OCI-LY1 (cell line): ENCODE measurements around the gene XYLT2.
"Not testable (repeated sequence)": the region's sequence is repeated elsewhere in the genome, so short reads cannot be mapped to it uniquely, and the experiment has no call there.

ENCODE experiments used
- H2AFZ ChIP-seq: fragments of 200-600 bp; sonication (generic), shearing (Covaris generic); 2 replicates; pipeline ENCODE4 v1.6.0; 2014; ENCODE audit warnings: antibody characterized with exemption, mild to moderate bottlenecking, low read length
- H3F3A ChIP-seq: fragments of 200-600 bp; sonication (generic), shearing (Covaris generic); 2 replicates; pipeline ENCODE4 v1.6.0; 2014; ENCODE audit warnings: mild to moderate bottlenecking, antibody characterized with exemption, low read length, moderate library complexity; ENCODE audit not compliant: insufficient read depth
- H3K27ac ChIP-seq: fragments of 200-600 bp; sonication (generic); 2 replicates; pipeline ENCODE4 v1.5.1; 2014; ENCODE audit warnings: low read length, mixed run types, mild to moderate bottlenecking, low read depth; ENCODE audit not compliant: poor library complexity, severe bottlenecking
- H3K27me3 ChIP-seq: fragments of 200-600 bp; sonication (generic); 2 replicates; pipeline ENCODE4 v1.6.0; 2014; ENCODE audit warnings: antibody characterized with exemption, mild to moderate bottlenecking, low read length, moderate library complexity; ENCODE audit not compliant: insufficient read depth
- H3K36me3 ChIP-seq: fragments of 200-600 bp; sonication (generic); 2 replicates; pipeline ENCODE4 v1.6.1; 2014; ENCODE audit warnings: mild to moderate bottlenecking, antibody characterized with exemption, low read length, moderate library complexity, mixed read lengths; ENCODE audit not compliant: insufficient read depth
- H3K4me1 ChIP-seq: fragments of 200-600 bp; sonication (generic); 2 replicates; pipeline ENCODE4 v1.5.1; 2014; ENCODE audit warnings: mild to moderate bottlenecking, low read length, moderate library complexity; ENCODE audit not compliant: insufficient read depth, severe bottlenecking
- H3K4me2 ChIP-seq: fragments of 200-600 bp; sonication (generic), shearing (Covaris generic); 2 replicates; pipeline ENCODE4 v1.6.1; 2014; ENCODE audit warnings: low read length
- H3K4me3 ChIP-seq: fragments of 200-600 bp; sonication (generic); 2 replicates; pipeline ENCODE4 v1.5.1; 2014; ENCODE audit warnings: low read length, low read depth, mild to moderate bottlenecking, mixed read lengths; ENCODE audit not compliant: poor library complexity, severe bottlenecking
- H3K79me2 ChIP-seq: fragments of 200-600 bp; shearing (Covaris generic); 2 replicates; pipeline ENCODE4 v1.6.1; 2016; ENCODE audit warnings: mixed run types, low read length, mixed read lengths; ENCODE audit not compliant: insufficient read depth
- H3K9ac ChIP-seq: fragments of 200-600 bp; sonication (generic), shearing (Covaris generic); 2 replicates; pipeline ENCODE4 v1.6.1; 2014; ENCODE audit warnings: mild to moderate bottlenecking, low read length, mixed read lengths
- H3K9me2 ChIP-seq: fragments of 200-600 bp; sonication (generic), shearing (Covaris generic); 2 replicates; pipeline ENCODE4 v1.6.1; 2014; ENCODE audit warnings: low read depth, mild to moderate bottlenecking, low read length, mixed read lengths
- H3K9me3 ChIP-seq: fragments of 200-600 bp; shearing (Covaris generic); 2 replicates; pipeline ENCODE4 v1.6.1; 2014; ENCODE audit warnings: low read length, mixed read lengths
- H4K20me1 ChIP-seq: fragments of 200-600 bp; sonication (generic), shearing (Covaris generic); 2 replicates; pipeline ENCODE4 v1.6.0; 2016; ENCODE audit warnings: mild to moderate bottlenecking, low read length; ENCODE audit not compliant: insufficient read depth
- CTCF ChIP-seq: fragments of 200-600 bp; sonication (generic), shearing (Covaris generic); IDR thresholded peaks from 2 replicates; pipeline ENCODE4 v1.5.1; 2017; ENCODE audit warnings: mild to moderate bottlenecking, antibody characterized with exemption, low read length, moderate library complexity, mixed read lengths
- EZH2 ChIP-seq: fragments of 200-600 bp; sonication (generic), shearing (Covaris generic); IDR thresholded peaks from 2 replicates; pipeline ENCODE4 v1.8.0; 2017; ENCODE audit warnings: borderline replicate concordance, mixed run types, mild to moderate bottlenecking, antibody characterized with exemption, low read length, moderate library complexity, mixed read lengths

Gene XYLT2

GRCh38 chr17:50312308-50312707 lies 33.6 kb upstream of the XYLT2 start:
- no peaks in the 10 kb centered on the region for H3K79me2 ChIP-seq
- no peaks in the 10 kb centered on the region for H3K36me3 ChIP-seq
- H4K20me1 ChIP-seq = no peaks in the 10 kb centered on the region
- H3K9me3 ChIP-seq = no peaks in the 10 kb centered on the region
- H3K4me1 ChIP-seq = no peaks in the 10 kb centered on the region
- H3K27me3 ChIP-seq = 0 out of 2 replicates have a peak, but pooled peaks cover 5% of the 10 kb centered on the region
- H3K9me2 ChIP-seq = no peaks in the 10 kb centered on the region
- H2AFZ ChIP-seq = no peak overlapping the region
- H3K27ac ChIP-seq = no peak overlapping the region
- no peak overlapping the region for H3K4me3 ChIP-seq
- no peak overlapping the region for H3K9ac ChIP-seq
- no peak for TF ChIP-seq EZH2
- no peak for TF ChIP-seq CTCF
- no peak overlapping the region for H3K4me2 ChIP-seq
- no peaks in the 10 kb centered on the region for H3F3A ChIP-seq

GRCh38 chr17:50314456-50315011 lies 31.4 kb upstream of the XYLT2 start:
- Histone ChIP-seq H2AFZ (no peak overlapping the region), H3K27ac (no peak overlapping the region), H3K4me2 (no peak overlapping the region), H3K79me2 (no peaks in the 10 kb centered on the region), H3F3A (no peaks in the 10 kb centered on the region), H3K9me2 (no peaks in the 10 kb centered on the region), H3K36me3 (no peaks in the 10 kb centered on the region), H4K20me1 (no peaks in the 10 kb centered on the region), H3K9ac (no peak overlapping the region), H3K4me1 (no peaks in the 10 kb centered on the region), H3K4me3 (no peak overlapping the region), H3K9me3 (no peaks in the 10 kb centered on the region), H3K27me3 (peaks cover 19% of the 10 kb centered on the region; the same call in 1 of the 2 replicates)
- no peak for TF ChIP-seq EZH2
- no peak for TF ChIP-seq CTCF

GRCh38 chr17:50316016-50316587 lies 29.8 kb upstream of the XYLT2 start:
- Histone ChIP-seq H3K4me1 (no peaks in the 10 kb centered on the region), H3K36me3 (no peaks in the 10 kb centered on the region), H3K9ac (no peak overlapping the region), H3K27me3 (peaks cover 19% of the 10 kb centered on the region; the same call in 1 of the 2 replicates), H3K9me3 (no peaks in the 10 kb centered on the region), H3K9me2 (no peaks in the 10 kb centered on the region), H3K27ac (no peak overlapping the region), H3K79me2 (no peaks in the 10 kb centered on the region), H3K4me3 (no peak overlapping the region), H3K4me2 (no peak overlapping the region), H3F3A (no peaks in the 10 kb centered on the region), H4K20me1 (no peaks in the 10 kb centered on the region), H2AFZ (no peak overlapping the region)
- TF ChIP-seq CTCF (no peak), EZH2 (no peak)

- H3K27ac ChIP-seq, H3K9me2 ChIP-seq, H3K9ac ChIP-seq, H3K4me1 ChIP-seq, H3K79me2 ChIP-seq, H3K4me2 ChIP-seq, H3K4me3 ChIP-seq, H3F3A ChIP-seq, H4K20me1 ChIP-seq, H2AFZ ChIP-seq, H3K36me3 ChIP-seq, H3K9me3 ChIP-seq: not testable (repeated sequence)
- peaks cover 19% of the 10 kb centered on the region; the same call in 1 of the 2 replicates for H3K27me3 ChIP-seq
Measured at GRCh38 chr17:50316660-50317059, 29.3 kb upstream of the XYLT2 start.
